Uterus (tissue), 2 donors: ENCODE data around the gene TMED4.

Source experiments
- POLR2A ChIP-seq, 2 donors: fragments of 450-650 bp; IDR thresholded peaks; one replicate each; pipeline ENCODE4 v1.6.1; 2016; ENCODE audit warnings: antibody characterized with exemption in 2 of 2, mild to moderate bottlenecking in 1 of 2, moderate library complexity in 1 of 2
- TF ChIP-seq, protein P1 (sequence below), 4 experiments: fragments of 200-600 bp in 2 of 4; fragments of 450-650 bp in 2 of 4; sonication (generic) in 2 of 4; IDR thresholded peaks; one replicate each; pipeline ENCODE4 v1.5.1; 2016 to 2019; ENCODE audit warnings: antibody characterized with exemption in 4 of 4, mild to moderate bottlenecking in 2 of 4, moderate library complexity in 1 of 4

DNA sequence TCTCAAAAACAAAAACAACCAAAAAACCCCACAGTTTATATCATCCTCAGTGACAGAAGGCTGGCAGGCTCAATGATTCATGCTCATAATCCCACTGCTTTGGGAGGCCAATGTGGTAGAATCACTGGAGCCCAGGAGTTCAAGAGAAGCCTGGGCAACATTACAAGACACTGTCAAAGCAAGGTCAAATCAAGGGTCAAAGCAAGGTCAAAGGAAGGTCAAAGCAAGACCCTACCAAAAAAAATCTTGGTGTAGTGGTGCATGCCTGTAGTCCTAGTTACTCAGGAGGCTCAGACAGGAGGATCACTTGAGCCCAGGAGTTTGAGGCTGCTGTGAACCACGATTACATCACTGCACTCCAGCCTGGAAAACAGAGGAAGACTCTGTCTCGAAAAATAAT, 26.7 kb downstream of the TMED4 start:
- TF ChIP-seq, protein P1, sequence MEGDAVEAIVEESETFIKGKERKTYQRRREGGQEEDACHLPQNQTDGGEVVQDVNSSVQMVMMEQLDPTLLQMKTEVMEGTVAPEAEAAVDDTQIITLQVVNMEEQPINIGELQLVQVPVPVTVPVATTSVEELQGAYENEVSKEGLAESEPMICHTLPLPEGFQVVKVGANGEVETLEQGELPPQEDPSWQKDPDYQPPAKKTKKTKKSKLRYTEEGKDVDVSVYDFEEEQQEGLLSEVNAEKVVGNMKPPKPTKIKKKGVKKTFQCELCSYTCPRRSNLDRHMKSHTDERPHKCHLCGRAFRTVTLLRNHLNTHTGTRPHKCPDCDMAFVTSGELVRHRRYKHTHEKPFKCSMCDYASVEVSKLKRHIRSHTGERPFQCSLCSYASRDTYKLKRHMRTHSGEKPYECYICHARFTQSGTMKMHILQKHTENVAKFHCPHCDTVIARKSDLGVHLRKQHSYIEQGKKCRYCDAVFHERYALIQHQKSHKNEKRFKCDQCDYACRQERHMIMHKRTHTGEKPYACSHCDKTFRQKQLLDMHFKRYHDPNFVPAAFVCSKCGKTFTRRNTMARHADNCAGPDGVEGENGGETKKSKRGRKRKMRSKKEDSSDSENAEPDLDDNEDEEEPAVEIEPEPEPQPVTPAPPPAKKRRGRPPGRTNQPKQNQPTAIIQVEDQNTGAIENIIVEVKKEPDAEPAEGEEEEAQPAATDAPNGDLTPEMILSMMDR (IDR thresholded peaks at IDR 0.05) = no peak
- TF ChIP-seq POLR2A (IDR thresholded peaks at IDR 0.05) = no peak
